Smooth muscle cell (in vitro differentiated cells): Measurements from ENCODE around the gene CFAP251. TPM values are rescaled to one million over a fixed set of nuclear protein-coding genes. Genes with fewer than 3 reads are reported as not detected.

Experiments
- DNase-seq: peaks from one replicate; lab custom pipeline; 2025; ENCODE audit not compliant: unreplicated experiment; lab: John Stamatoyannopoulos, UW
- H2AFZ ChIP-seq: fragments of 200-600 bp; sonication (generic); 2 replicates; pipeline ENCODE4 v1.6.0; 2016; ENCODE audit warnings: antibody characterized with exemption, low read depth, mild to moderate bottlenecking
- H3F3A ChIP-seq: fragments of 200-600 bp; sonication (generic); 2 replicates; pipeline ENCODE4 v1.6.0; 2017; ENCODE audit warnings: antibody characterized with exemption, low read depth
- H3K27ac ChIP-seq: fragments of 200-600 bp; sonication (generic); 2 replicates; pipeline ENCODE4 v1.5.1; 2016; ENCODE audit warnings: low read depth, mild to moderate bottlenecking
- H3K27me3 ChIP-seq: fragments of 200-600 bp; sonication (generic); 2 replicates; pipeline ENCODE4 v1.6.1; 2016; ENCODE audit warnings: low read depth, mild to moderate bottlenecking
- H3K36me3 ChIP-seq: fragments of 200-600 bp; sonication (generic); 2 replicates; pipeline ENCODE4 v1.5.1; 2016; ENCODE audit warnings: low read depth
- H3K4me1 ChIP-seq: fragments of 200-600 bp; sonication (generic); 2 replicates; pipeline ENCODE4 v1.5.1; 2016; ENCODE audit warnings: low read depth
- H3K4me2 ChIP-seq: fragments of 200-600 bp; sonication (generic); 2 replicates; pipeline ENCODE4 v1.6.0; 2016; ENCODE audit warnings: mild to moderate bottlenecking
- H3K4me3 ChIP-seq: fragments of 200-600 bp; sonication (generic); 2 replicates; pipeline ENCODE4 v1.5.1; 2016; ENCODE audit warnings: mild to moderate bottlenecking
- H3K79me2 ChIP-seq: fragments of 200-600 bp; sonication (generic); 2 replicates; pipeline ENCODE4 v1.6.0; 2016; ENCODE audit warnings: low read depth, mild to moderate bottlenecking
- H3K9ac ChIP-seq: fragments of 200-600 bp; sonication (generic); 2 replicates; pipeline ENCODE4 v1.6.0; 2016; ENCODE audit warnings: low read depth
- H3K9me3 ChIP-seq: fragments of 200-600 bp; sonication (generic); replicated peaks from 2 replicates; pipeline ENCODE4 v1.5.1; 2016; ENCODE audit warnings: low read depth
- H4K20me1 ChIP-seq: fragments of 200-600 bp; sonication (generic); 2 replicates; pipeline ENCODE4 v1.6.0; 2016; ENCODE audit warnings: low read depth
- WGBS: methylation state at CpG from one replicate; pipeline ENCODE4 v1.1.7; 2016; ENCODE audit warnings: low lambda C conversion rate; 5-methylcytosine and 5-hydroxymethylcytosine counted together
- polyA plus RNA-seq: library from polyadenylated mRNA; unstranded; fragments of >200 nt; fragmentation: Nextera tagmentation; extraction: Ambion mirVana; gene quantifications from 2 replicates; pipeline ENCODE4 v1.2.1, GENCODE V29; 2016
- total RNA-seq: library from RNA; depleted of rRNA; stranded (reverse); fragments of >200 nt; gene quantifications from 2 replicates; pipeline ENCODE4 v1.2.3, GENCODE V29; 2014
- TF ChIP-seq, protein P1 (sequence below): fragments of 200-600 bp; sonication (generic); IDR thresholded peaks from 2 replicates; pipeline ENCODE4 v1.5.1; 2017; ENCODE audit warnings: borderline replicate concordance, mild to moderate bottlenecking, antibody characterized with exemption; ENCODE audit not compliant: insufficient read depth, poor library complexity, severe bottlenecking

The CFAP251 gene
- total and polyA plus RNA-seq, 2 experiments from 2014 or later, result 1.2 to 5.0 TPM

GRCh38 chr12:122005252-122005776 is 86.9 kb downstream of the CFAP251 start:
- H3K4me1 ChIP-seq, result no peaks in the 10 kb centered on the region
- H3K27ac ChIP-seq, result no peak overlapping the region
- H4K20me1 ChIP-seq, result no peaks in the 10 kb centered on the region
- H3K36me3 ChIP-seq, result no peaks in the 10 kb centered on the region
- H3K9ac ChIP-seq, result no peak overlapping the region
- no peak overlapping the region for H3K4me3 ChIP-seq
- no peaks in the 10 kb centered on the region for H3K9me3 ChIP-seq
- no peak overlapping the region for H2AFZ ChIP-seq
- TF ChIP-seq, protein P1, sequence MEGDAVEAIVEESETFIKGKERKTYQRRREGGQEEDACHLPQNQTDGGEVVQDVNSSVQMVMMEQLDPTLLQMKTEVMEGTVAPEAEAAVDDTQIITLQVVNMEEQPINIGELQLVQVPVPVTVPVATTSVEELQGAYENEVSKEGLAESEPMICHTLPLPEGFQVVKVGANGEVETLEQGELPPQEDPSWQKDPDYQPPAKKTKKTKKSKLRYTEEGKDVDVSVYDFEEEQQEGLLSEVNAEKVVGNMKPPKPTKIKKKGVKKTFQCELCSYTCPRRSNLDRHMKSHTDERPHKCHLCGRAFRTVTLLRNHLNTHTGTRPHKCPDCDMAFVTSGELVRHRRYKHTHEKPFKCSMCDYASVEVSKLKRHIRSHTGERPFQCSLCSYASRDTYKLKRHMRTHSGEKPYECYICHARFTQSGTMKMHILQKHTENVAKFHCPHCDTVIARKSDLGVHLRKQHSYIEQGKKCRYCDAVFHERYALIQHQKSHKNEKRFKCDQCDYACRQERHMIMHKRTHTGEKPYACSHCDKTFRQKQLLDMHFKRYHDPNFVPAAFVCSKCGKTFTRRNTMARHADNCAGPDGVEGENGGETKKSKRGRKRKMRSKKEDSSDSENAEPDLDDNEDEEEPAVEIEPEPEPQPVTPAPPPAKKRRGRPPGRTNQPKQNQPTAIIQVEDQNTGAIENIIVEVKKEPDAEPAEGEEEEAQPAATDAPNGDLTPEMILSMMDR, result no peak
- WGBS, result 86% methylated on average over 11 of the region's 11 CpGs
- H3F3A ChIP-seq, result no peaks in the 10 kb centered on the region
- H3K79me2 ChIP-seq, result no peaks in the 10 kb centered on the region
- no peaks in the 10 kb centered on the region for H3K27me3 ChIP-seq
- no peak for DNase-seq
- H3K4me2 ChIP-seq, result no peak overlapping the region

DNA sequence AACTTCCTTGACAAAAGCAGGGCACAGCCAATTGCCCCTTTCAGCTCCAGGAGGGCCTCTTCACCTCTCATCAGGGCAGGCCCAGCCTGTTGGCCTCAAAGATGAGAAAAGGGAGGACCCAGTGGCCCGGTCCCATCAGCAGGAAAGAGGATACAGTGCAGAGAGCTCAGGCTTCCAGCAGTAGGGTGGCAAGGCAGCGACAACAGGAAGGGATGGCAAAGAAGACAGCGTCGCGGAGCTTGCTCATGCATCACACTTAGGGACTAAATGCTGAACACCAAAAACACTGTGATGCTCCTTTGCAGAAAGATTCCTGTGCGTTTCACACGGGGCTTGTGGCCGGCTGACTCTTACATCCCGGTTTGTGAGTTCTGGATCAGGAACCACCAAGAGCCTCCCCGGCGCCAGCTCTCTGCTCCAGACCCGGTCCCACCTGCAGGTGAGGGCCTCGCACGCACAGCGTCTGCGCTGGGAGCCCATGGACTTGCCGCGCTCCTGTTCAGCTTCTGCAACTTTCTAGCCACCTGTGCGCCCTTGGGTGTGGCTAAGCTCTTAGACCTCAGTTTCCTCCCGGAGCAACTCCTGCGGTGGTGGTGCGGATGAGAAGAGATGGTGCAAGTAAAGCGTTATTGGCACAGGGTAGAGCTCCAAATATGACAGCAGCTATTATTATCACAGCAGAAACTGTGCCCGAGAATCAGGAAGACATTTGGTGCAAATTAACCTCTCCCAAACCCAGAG is 88.0 kb downstream of the CFAP251 start:
- Histone ChIP-seq H3K4me1 (no peaks in the 10 kb centered on the region), H3K36me3 (no peaks in the 10 kb centered on the region), H3K9me3 (no peaks in the 10 kb centered on the region), H3K4me2 (no peak overlapping the region), H3F3A (no peaks in the 10 kb centered on the region), H3K79me2 (no peaks in the 10 kb centered on the region), H3K9ac (no peak overlapping the region), H3K27me3 (no peaks in the 10 kb centered on the region), H2AFZ (no peak overlapping the region), H3K27ac (no peak overlapping the region), H4K20me1 (no peaks in the 10 kb centered on the region), H3K4me3 (no peak overlapping the region)
- 93% methylated on average over 24 of the region's 24 CpGs for WGBS
- DNase-seq, result no peak
- TF ChIP-seq, protein P1, result no peak

DNA sequence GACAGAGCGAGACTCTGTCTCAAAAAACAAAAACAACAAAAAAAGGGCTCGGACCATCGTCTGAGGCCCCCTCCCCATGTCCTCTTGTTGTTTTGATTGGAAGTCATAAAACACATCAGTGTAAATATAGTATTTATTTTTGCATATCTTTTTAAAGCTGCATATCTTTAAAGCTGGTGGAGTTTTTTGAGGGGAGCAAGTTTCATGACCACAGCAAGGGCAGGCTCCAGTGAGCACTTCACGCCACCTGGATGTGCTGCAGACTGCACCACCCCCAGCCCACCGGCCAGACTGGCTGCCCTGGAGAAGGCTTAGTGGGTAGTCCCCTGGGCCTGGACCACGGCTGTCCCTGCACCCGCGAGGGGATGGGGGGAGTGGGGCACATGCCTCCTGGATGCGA is 91.3 kb downstream of the CFAP251 start:
- H3K4me1 ChIP-seq, result no peaks in the 10 kb centered on the region
- no peaks in the 10 kb centered on the region for H3K27me3 ChIP-seq
- H4K20me1 ChIP-seq, result no peaks in the 10 kb centered on the region
- no peaks in the 10 kb centered on the region for H3K9me3 ChIP-seq
- TF ChIP-seq, protein P1, result no peak
- no peaks in the 10 kb centered on the region for H3F3A ChIP-seq
- H3K79me2 ChIP-seq, result no peaks in the 10 kb centered on the region
- H3K27ac ChIP-seq, result no peak overlapping the region
- H3K4me2 ChIP-seq, result no peak overlapping the region
- 91% methylated on average over 9 of the region's 9 CpGs for WGBS
- H2AFZ ChIP-seq, result no peak overlapping the region
- no peak overlapping the region for H3K4me3 ChIP-seq
- DNase-seq, result no peak
- H3K9ac ChIP-seq, result no peak overlapping the region
- no peaks in the 10 kb centered on the region for H3K36me3 ChIP-seq

DNA sequence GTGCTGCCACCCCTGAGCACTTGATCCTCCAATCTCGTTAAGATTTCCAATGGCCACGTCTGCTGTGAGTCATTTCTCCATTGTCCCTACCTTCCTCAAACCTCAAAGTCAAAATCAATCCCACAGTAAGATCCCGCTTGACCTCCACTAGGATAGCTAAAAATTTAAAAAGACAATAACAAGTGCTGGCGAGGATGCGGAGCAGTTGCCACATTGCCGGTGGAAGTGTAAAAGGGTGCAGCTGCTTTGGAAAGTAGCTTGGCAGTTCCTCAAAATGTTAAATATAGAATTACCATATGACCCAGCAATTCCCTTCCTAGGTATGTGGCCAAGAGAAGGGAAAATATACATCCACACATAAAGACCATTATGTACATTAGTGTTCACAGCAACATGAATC is 93.8 kb downstream of the CFAP251 start:
- no peaks in the 10 kb centered on the region for H3K27me3 ChIP-seq
- WGBS, result 89% methylated on average over 6 of the region's 6 CpGs
- TF ChIP-seq, protein P1, result no peak

More for the DNA sequence above, 93.8 kb downstream of the CFAP251 start:
- H3K4me2 ChIP-seq, result no peak overlapping the region
- no peak overlapping the region for H2AFZ ChIP-seq
- no peaks in the 10 kb centered on the region for H3K36me3 ChIP-seq
- no peak for DNase-seq
- H3K4me3 ChIP-seq, result no peak overlapping the region
- no peak overlapping the region for H3K9ac ChIP-seq
- H4K20me1 ChIP-seq, result no peaks in the 10 kb centered on the region
- H3F3A ChIP-seq, result no peaks in the 10 kb centered on the region
- no peaks in the 10 kb centered on the region for H3K9me3 ChIP-seq
- H3K4me1 ChIP-seq, result no peaks in the 10 kb centered on the region
- H3K27ac ChIP-seq, result no peak overlapping the region
- H3K79me2 ChIP-seq, result no peaks in the 10 kb centered on the region
